Endothelial cell of umbilical vein (primary cell): ENCODE results near the gene ALAD. TPM values are rescaled to one million over a fixed set of nuclear protein-coding genes. Genes with fewer than 3 reads are reported as not detected.

ENCODE experiments used
- BruUV-seq: library from RNA; stranded (reverse); fragments of 400-500 nt; replicated peaks from 2 replicates; lab custom pipeline; 2021; lab: Mats Ljungman, UMichigan
- CTCF ChIA-PET: fragments of 300-600, 350-600 bp; sonication (Branson Sonifier 250); formaldehyde crosslinking; loops from one replicate; lab custom pipeline; 2021; ENCODE audit warnings: antibody characterized with exemption, inconsistent platforms; lab: Charles Lee
- POLR2A ChIA-PET: fragments of 300-600, 350-600 bp; sonication (Branson Sonifier 250); formaldehyde crosslinking; loops from one replicate; lab custom pipeline; 2021; ENCODE audit warnings: antibody characterized with exemption, inconsistent platforms; lab: Charles Lee
- DNase-seq: peaks from one replicate; pipeline ENCODE4 v3.0.0-alpha.2; 2011; ENCODE audit warnings: low read depth, low spot score
- FAIRE-seq: peaks from 2 replicates; lab custom pipeline; 2011; peaks lifted over from hg19 to GRCh38; lab: Jason Lieb, UNC
- H2AFZ ChIP-seq: 2 replicates; pipeline ENCODE4 v1.6.0; 2012; ENCODE audit warnings: low read depth, low read length, control low read depth, inconsistent platforms
- H3K27ac ChIP-seq: 2 replicates; pipeline ENCODE4 v1.5.1; 2011; ENCODE audit warnings: low read depth, mild to moderate bottlenecking, control low read depth, low read length, moderate library complexity; ENCODE audit not compliant: insufficient read depth
- H3K27me3 ChIP-seq, 2 experiments: 2 replicates each; pipeline versions ENCODE4 v1.6.0 to v1.6.1; 2011; ENCODE audit warnings: low read length in 2 of 2, mixed read lengths in 1 of 2; ENCODE audit not compliant: control insufficient read depth in 2 of 2, insufficient read depth in 2 of 2
- H3K36me3 ChIP-seq, 2 experiments: 2 replicates in 1 of 2; 3 replicates in 1 of 2; pipeline ENCODE4 v1.5.1; 2011; ENCODE audit warnings: low read length in 2 of 2, mild to moderate bottlenecking in 1 of 2, moderate library complexity in 1 of 2; ENCODE audit not compliant: control insufficient read depth in 2 of 2, insufficient read depth in 2 of 2; ENCODE audit errors: extremely low read depth in 1 of 2
- H3K4me1 ChIP-seq: 3 replicates; pipeline ENCODE4 v1.5.1; 2011; ENCODE audit warnings: mild to moderate bottlenecking, low read length; ENCODE audit not compliant: control insufficient read depth, insufficient read depth; ENCODE audit errors: extremely low read depth
- H3K4me2 ChIP-seq: 2 replicates; pipeline ENCODE4 v1.6.1; 2011; ENCODE audit warnings: low read length, control low read depth, mixed read lengths; ENCODE audit not compliant: insufficient read depth
- H3K4me3 ChIP-seq, 3 experiments: fragments of 200-600 bp in 1 of 3; sonication (generic), shearing (Covaris generic) in 1 of 3; replicated peaks in 1 of 3; 2 replicates each; pipeline ENCODE4 v1.5.1; 2011 to 2016; ENCODE audit warnings: control low read depth in 3 of 3, low read length in 3 of 3, mild to moderate bottlenecking in 2 of 3, inconsistent platforms in 1 of 3, low read depth in 1 of 3, moderate library complexity in 1 of 3; ENCODE audit not compliant: insufficient read depth in 1 of 3
- H3K79me2 ChIP-seq: 2 replicates; pipeline ENCODE4 v1.6.0; 2012; ENCODE audit warnings: low read length, inconsistent platforms; ENCODE audit not compliant: control insufficient read depth, insufficient read depth
- H3K9ac ChIP-seq: replicated peaks from 2 replicates; pipeline ENCODE3; 2011; ENCODE audit warnings: low read length, control low read depth; ENCODE audit not compliant: insufficient read depth; ENCODE audit errors: extremely low read depth
- H3K9me1 ChIP-seq: replicated peaks from 3 replicates; pipeline ENCODE4 v1.6.0; 2011; ENCODE audit warnings: mild to moderate bottlenecking, low read length; ENCODE audit not compliant: control insufficient read depth, insufficient read depth; ENCODE audit errors: extremely low read depth
- H3K9me3 ChIP-seq: replicated peaks from 2 replicates; pipeline ENCODE4 v1.5.1; 2012; ENCODE audit warnings: low read length, inconsistent platforms; ENCODE audit not compliant: control insufficient read depth, insufficient read depth
- H4K20me1 ChIP-seq: replicated peaks from 2 replicates; pipeline ENCODE3; 2011; ENCODE audit warnings: mild to moderate bottlenecking, low read length; ENCODE audit not compliant: control insufficient read depth, insufficient read depth; ENCODE audit errors: extremely low read depth
- CTCF ChIP-seq, 2 donors: IDR thresholded peaks; 1 replicate in 1 of 2; 2 replicates in 1 of 2; pipeline ENCODE4 v1.5.1; 2011; ENCODE audit warnings: low read length in 2 of 2, mild to moderate bottlenecking in 2 of 2, moderate library complexity in 2 of 2, control low read depth in 1 of 2, inconsistent platforms in 1 of 2, low read depth in 1 of 2; ENCODE audit not compliant: insufficient read depth in 1 of 2; ENCODE audit errors: extremely low read depth in 1 of 2
- EZH2 ChIP-seq: IDR thresholded peaks from 2 replicates; pipeline ENCODE4 v1.6.1; 2012; ENCODE audit warnings: borderline replicate concordance, low read depth, mild to moderate bottlenecking, moderate library complexity, low read length, inconsistent platforms; ENCODE audit not compliant: severe bottlenecking
- FOS ChIP-seq: IDR thresholded peaks from 2 replicates; pipeline ENCODE4 v1.6.1; 2011; ENCODE audit warnings: mild to moderate bottlenecking, low read length, moderate library complexity, borderline replicate concordance; ENCODE audit not compliant: insufficient read depth
- GATA2 ChIP-seq: IDR thresholded peaks from 2 replicates; pipeline ENCODE4 v1.7.0; 2011; ENCODE audit warnings: low read depth, mild to moderate bottlenecking, moderate library complexity, mixed read lengths, low read length; ENCODE audit not compliant: insufficient read length, insufficient read depth
- JUN ChIP-seq: IDR thresholded peaks from 2 replicates; pipeline ENCODE4 v1.6.1; 2011; ENCODE audit warnings: borderline replicate concordance, low read depth; ENCODE audit not compliant: insufficient read length, insufficient read depth
- MAX ChIP-seq: IDR thresholded peaks from 2 replicates; pipeline ENCODE4 v1.6.1; 2011; ENCODE audit not compliant: insufficient read depth, insufficient read length
- MYC ChIP-seq: IDR thresholded peaks from one replicate; pipeline ENCODE4 v1.6.1; 2011; ENCODE audit warnings: mild to moderate bottlenecking, low read depth, low read length
- POLR2A ChIP-seq: IDR thresholded peaks from 2 replicates; pipeline ENCODE4 v1.6.1; 2012; ENCODE audit warnings: low read depth, mild to moderate bottlenecking, control low read depth, low read length
- POLR2AphosphoS5 ChIP-seq: IDR thresholded peaks from 2 replicates; pipeline ENCODE4 v1.6.1; 2012; ENCODE audit warnings: low read depth, mild to moderate bottlenecking, control low read depth, low read length, moderate library complexity; ENCODE audit not compliant: insufficient read depth
- dilution Hi-C: fragments of 300-500 bp; cut with MboI; formaldehyde crosslinking; loops from one replicate; pipeline ENCODE4 v1.15.0; 2019; ENCODE audit warnings: low sequenced_read_pairs; ENCODE audit not compliant: extremely low pct_ligation_motif_present
- intact Hi-C: fragments of 100-400 bp; cut with micrococcal nuclease; formaldehyde crosslinking; loops from one replicate; pipeline ENCODE4 v1.10.0; 2022
- polyA plus RNA-seq, 4 experiments: library from polyadenylated mRNA; depleted of rRNA in 3 of 4; stranded (reverse) in 3 of 4; unstranded in 1 of 4; fragments of >200 nt; gene quantifications; 2 replicates each; pipeline versions ENCODE4 v1.2.1 to v1.2.3, GENCODE V29; 2011 to 2012; ENCODE audit warnings: missing spikeins in 1 of 4
- total RNA-seq: library from RNA; stranded (reverse); gene quantifications from 2 replicates; pipeline ENCODE4 v1.2.3, GENCODE V29; 2021

ALAD gene
- total and polyA plus RNA-seq, 2 donors (not counting 3 experiments of a cell fraction or from before 2014, with no cell fraction given): 12.8 to 29.5 TPM

- H3K4me3 ChIP-seq: no peak overlapping the region
- H3K4me2 ChIP-seq: no peak overlapping the region
- H3K9me1 ChIP-seq: no peaks in the 10 kb centered on the region
- H4K20me1 ChIP-seq: no peaks in the 10 kb centered on the region
- H3K9me3 ChIP-seq: no peaks in the 10 kb centered on the region
- H3K9ac ChIP-seq: no peak overlapping the region
- H3K27ac ChIP-seq: no peak overlapping the region
- dilution Hi-C loops: no loop called here
- BruUV-seq: no TSS peak
- no peaks in the 10 kb centered on the region for H3K27me3 ChIP-seq
- CTCF ChIA-PET: no interaction called here
- H3K36me3 ChIP-seq: peaks cover 2 to 11% of the 10 kb centered on the region in 2 experiments
- H2AFZ ChIP-seq: no peak overlapping the region
- TF ChIP-seq POLR2AphosphoS5 (no peak), MAX (no peak)
- H3K4me1 ChIP-seq: no peaks in the 10 kb centered on the region
- no peak for DNase-seq
- POLR2A ChIA-PET: no interaction called here
- intact Hi-C loops: no loop called here
- no peaks in the 10 kb centered on the region for H3K79me2 ChIP-seq
- FAIRE-seq: no peak
These were observed 11.6 kb downstream of the ALAD start for GRCh38 chr9:113389451-113389850.

- Histone ChIP-seq H4K20me1 (no peaks in the 10 kb centered on the region), H3K27ac (no peak overlapping the region), H3K4me1 (no peaks in the 10 kb centered on the region), H3K9ac (no peak overlapping the region), H3K79me2 (no peaks in the 10 kb centered on the region), H3K27me3 (no peaks in the 10 kb centered on the region), H3K4me2 (no peak overlapping the region), H3K9me3 (no peaks in the 10 kb centered on the region), H2AFZ (no peak overlapping the region), H3K36me3 (peaks cover 2 to 11% of the 10 kb centered on the region in 2 experiments), H3K9me1 (no peaks in the 10 kb centered on the region), H3K4me3 (no peak overlapping the region)
- ChIA-PET CTCF (no interaction called here), POLR2A (no interaction called here)
- no peak for TF ChIP-seq GATA2
- no peak for TF ChIP-seq MAX
- no peak for TF ChIP-seq CTCF (IDR thresholded peaks at IDR 0.05; ENCODE audit: extremely low read depth in 1 of 2, insufficient read depth in 1 of 2, low read depth in 1 of 2, low read length in 2 of 2)
- no peak for TF ChIP-seq MYC
- no peak for TF ChIP-seq FOS
- TF ChIP-seq POLR2AphosphoS5: no peak
- no peak for TF ChIP-seq EZH2
- TF ChIP-seq JUN: no peak
- no peak for TF ChIP-seq POLR2A
- intact Hi-C loops (no loop called here), dilution Hi-C loops (no loop called here)
- FAIRE-seq (no peak), DNase-seq (no peak)
- no TSS peak for BruUV-seq
These were observed 12.3 kb downstream of the ALAD start for GRCh38 chr9:113388833-113389232.
